ENCODE results near the gene RAP1GAP2. TPM values are rescaled to one million over a fixed set of nuclear protein-coding genes. Genes with fewer than 3 reads are reported as not detected.

RAP1GAP2 gene
- total RNA-seq, 2 donors from 2014 or later: 49.1 to 57.6 TPM

GRCh38 chr17:2926019-2926650, 129.9 kb downstream of the RAP1GAP2 start:
- ATAC-seq (peak; percentile 45 to 89), DNase-seq (no peak)
- intact Hi-C loops (cut with DNase I): loop anchor here in 1 of 2 donors (5.0 kb wide), 1 partner anchor 79 kb away; no protein-coding TSS in a partner anchor

GRCh38 chr17:2928294-2928890, 132.2 kb downstream of the RAP1GAP2 start:
- DNase-seq (no peak), ATAC-seq (no peak)
- intact Hi-C loops (cut with DNase I): loop anchor here in 1 of 2 donors (5.0 kb wide), 1 partner anchor 81 kb away; no protein-coding TSS in a partner anchor

GRCh38 chr17:2929881-2930533, 133.8 kb downstream of the RAP1GAP2 start:
- intact Hi-C loops (cut with DNase I): loop anchor here (2.0 to 5.0 kb wide), 2 partner anchors 79 to 83 kb away; no protein-coding TSS in a partner anchor
- DNase-seq (peak; percentile 51), ATAC-seq (peak; percentile 67 to 68)

GRCh38 chr17:2931876-2932275, 135.6 kb downstream of the RAP1GAP2 start:
- intact Hi-C loops (cut with DNase I): loop anchor here in 1 of 2 donors (2.0 kb wide), 1 partner anchor 81 kb away; no protein-coding TSS in a partner anchor
- DNase-seq: no peak
- no peak for ATAC-seq

GRCh38 chr17:2932946-2933345, 136.7 kb downstream of the RAP1GAP2 start:
- intact Hi-C loops (cut with DNase I): no loop called here
- no peak for ATAC-seq
- no peak for DNase-seq

- intact Hi-C loops (cut with DNase I): no loop called here
- ATAC-seq: no peak
- DNase-seq: no peak
Observed at GRCh38 chr17:2933606-2934005, 137.4 kb downstream of the RAP1GAP2 start.

DNA sequence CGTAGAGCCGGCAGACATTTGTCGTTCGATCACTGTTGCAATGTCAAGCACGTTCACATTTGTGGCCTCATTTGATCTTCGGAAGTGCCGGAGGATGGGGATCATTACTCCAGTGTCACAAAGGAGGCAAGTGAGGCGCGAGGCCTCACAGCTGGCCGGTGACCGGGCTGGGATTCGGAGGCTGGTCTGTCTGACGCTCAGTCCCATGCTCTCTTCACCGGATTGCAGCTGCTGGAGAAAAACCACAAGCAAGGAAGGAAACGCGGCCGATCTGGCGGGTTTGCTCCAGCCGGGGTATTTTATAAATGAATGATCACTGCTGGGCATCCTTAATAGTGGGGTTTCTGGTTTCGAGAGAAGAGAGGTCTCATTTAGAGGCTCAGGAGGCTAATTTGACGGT, 139.4 kb downstream of the RAP1GAP2 start:
- DNase-seq: no peak
- intact Hi-C loops (cut with DNase I): no loop called here
- ATAC-seq: no peak

GRCh38 chr17:2936351-2936750, 140.1 kb downstream of the RAP1GAP2 start:
- intact Hi-C loops (cut with DNase I): no loop called here
- DNase-seq (no peak), ATAC-seq (no peak)

DNA sequence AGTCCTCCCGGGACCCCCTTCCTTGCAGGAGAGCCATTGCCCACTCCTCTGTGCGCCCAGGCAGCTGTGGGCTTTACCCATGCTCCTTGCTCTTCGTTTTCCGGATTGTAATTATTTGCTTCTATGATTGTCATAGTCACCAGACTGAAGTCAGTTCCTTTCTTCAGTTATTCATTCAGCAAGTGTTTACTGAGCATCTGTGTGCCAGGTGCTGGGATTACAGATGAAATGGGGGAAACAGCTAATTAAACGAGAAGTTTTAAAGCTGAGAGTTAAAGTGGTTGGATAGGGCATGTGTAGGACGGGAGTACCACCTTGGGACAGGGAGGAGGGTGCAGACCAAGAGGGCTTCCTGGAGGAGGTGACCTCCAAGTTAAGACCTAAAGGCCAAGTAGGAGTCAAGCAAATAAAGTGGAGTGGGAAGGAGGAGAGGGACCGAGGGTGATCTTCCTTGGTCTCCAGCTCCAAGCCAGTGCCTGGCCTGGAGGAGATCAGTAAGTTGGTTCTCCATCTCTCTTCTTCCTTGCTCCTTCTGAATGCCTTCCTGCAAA, 140.6 kb downstream of the RAP1GAP2 start:
- ATAC-seq (no peak), DNase-seq (no peak)
- intact Hi-C loops (cut with DNase I): no loop called here

GRCh38 chr17:2937331-2938003, 141.2 kb downstream of the RAP1GAP2 start:
- ATAC-seq (no peak), DNase-seq (no peak)
- intact Hi-C loops (cut with DNase I): no loop called here

DNA sequence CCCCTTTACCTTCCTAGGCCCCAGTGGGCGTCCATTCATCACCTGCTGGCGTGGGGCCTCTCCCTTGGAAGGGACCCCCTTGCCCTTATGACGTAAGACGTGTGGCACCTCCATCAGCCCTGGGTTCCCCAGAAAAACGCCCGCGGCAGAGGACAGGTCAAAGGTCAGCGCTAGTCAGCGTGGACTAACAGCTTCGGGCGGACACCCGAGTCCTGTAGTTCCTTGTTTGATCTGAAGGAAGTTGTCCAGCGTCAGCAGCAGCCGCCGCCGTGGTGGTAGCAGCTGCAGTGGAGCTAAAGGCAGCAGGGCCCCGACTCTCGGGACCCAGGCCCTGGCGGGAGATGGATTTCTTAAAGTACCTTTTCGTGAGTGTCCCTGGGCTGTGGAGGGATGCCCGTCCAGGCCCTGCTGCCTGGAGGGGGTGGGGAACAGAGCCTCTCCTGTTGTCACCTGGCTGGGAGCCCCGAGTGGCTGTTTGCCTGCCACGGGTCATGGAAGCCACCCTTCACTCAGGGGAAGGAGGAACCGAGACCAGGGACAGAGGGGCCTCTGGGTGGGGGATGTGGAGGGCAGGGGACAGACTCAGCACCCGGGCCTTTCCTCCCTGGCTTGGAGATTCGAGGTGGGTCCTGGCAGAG, 143.6 kb downstream of the RAP1GAP2 start:
- intact Hi-C loops (cut with DNase I): no loop called here
- ATAC-seq (peak in 1 of 2 donors; percentile 29), DNase-seq (peak; percentile 30)

DNA sequence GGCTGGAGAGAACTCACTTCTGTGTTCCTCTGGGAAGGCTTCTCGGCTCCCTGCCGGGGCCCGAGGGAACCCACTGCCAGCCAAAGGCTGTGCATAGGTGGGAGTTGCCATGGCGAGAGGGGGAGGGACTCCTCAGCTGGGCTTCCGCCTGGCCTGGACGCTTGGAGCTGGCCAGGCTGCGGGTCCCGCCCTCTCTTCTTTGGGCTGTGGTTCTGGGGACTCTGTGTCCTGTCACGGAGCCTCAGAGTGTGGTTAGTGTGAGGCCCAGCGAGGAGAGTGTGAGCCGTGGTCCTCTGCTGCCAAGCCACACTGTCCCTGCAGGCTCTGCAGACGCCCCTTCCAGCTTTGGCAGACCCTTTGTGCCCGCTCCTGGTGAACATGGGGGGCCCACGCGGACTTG, 144.1 kb downstream of the RAP1GAP2 start:
- peak; percentile 97 for ATAC-seq
- intact Hi-C loops (cut with DNase I): no loop called here

GRCh38 chr17:2943981-2944380, 147.7 kb downstream of the RAP1GAP2 start:
- ATAC-seq (no peak), DNase-seq (no peak)
- intact Hi-C loops (cut with DNase I): no loop called here

More for the DNA sequence above, 144.1 kb downstream of the RAP1GAP2 start:
- peak; percentile 80 for DNase-seq

GRCh38 chr17:2945299-2945698, 149.1 kb downstream of the RAP1GAP2 start:
- DNase-seq (no peak), ATAC-seq (no peak)
- intact Hi-C loops (cut with DNase I): no loop called here

GRCh38 chr17:2946144-2946543, 149.9 kb downstream of the RAP1GAP2 start:
- ATAC-seq (peak; percentile 25 to 89), DNase-seq (no peak)
- intact Hi-C loops (cut with DNase I): no loop called here

GRCh38 chr17:2947588-2947950, 151.3 kb downstream of the RAP1GAP2 start:
- DNase-seq (no peak), ATAC-seq (no peak)
- intact Hi-C loops (cut with DNase I): no loop called here

DNA sequence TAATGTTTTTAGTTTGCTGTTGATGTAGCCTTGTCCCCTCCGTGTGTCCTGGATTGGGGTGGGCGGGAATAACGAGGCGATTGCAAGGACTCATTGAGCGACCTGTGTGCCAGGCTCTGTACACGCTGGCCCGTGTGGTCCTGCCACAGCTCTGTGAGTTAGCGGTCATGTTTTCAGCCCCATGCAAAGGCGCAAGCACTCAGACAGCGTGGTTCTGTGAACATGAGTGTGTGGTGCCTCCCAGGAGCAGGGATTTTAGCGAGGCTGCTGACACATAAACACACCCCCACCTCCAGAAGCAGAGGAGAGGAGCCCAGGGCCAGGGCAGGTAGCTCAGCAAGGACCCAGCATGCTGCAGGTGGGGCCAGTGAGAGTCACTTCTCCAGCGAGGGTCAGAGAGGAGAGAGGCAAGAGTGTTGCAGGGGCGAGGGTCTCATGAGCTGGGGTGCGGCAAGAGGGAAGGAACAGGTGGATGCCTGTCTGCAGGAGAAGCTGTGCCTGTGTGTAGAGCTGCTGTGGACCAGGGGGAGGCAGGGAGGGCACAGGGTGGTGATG, 151.8 kb downstream of the RAP1GAP2 start:
- DNase-seq: no peak
- ATAC-seq: no peak
- intact Hi-C loops (cut with DNase I): no loop called here

DNA sequence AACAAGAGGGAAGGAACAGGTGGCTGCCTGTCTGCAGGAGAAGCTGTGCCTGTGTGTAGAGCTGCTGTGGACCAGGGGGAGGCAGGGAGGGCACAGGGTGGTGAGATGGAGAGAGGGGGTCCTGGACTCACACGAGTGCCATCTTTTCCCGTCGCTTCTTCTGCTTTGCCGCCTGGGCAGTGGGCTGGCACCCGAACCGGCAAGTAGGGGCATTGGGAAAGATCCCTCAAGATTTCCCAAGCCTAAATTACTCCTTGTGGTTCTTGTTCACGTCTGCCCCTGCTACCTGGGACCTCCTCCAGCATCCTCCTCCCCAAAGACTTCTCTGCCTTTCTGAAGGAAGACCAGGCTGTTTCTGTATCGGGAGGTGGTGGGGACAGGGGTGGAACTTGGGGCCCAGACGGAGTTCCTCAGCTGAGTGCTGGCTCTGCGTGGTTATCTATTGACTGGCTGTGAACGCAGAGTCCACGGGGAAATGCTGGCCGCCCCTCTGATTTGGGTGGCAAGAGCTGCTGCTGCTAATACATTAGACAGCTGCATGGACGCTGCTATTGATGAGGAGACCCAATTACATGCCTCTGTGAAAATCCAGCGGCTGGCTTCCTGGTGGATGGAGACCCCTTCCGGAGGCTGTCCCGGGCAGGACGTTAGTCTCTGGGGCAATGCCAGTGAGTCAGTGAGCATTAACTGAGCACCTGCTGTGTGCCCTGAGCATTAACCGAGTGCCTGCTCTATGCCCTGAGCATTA, 152.7 kb downstream of the RAP1GAP2 start:
- intact Hi-C loops (cut with DNase I): no loop called here

More for the DNA sequence above, 152.7 kb downstream of the RAP1GAP2 start:
- ATAC-seq (no peak), DNase-seq (no peak)
